AG09309 (cell line): ENCODE measurements around the gene KPNA1.

ENCODE experiments used
- DNase-seq: peaks from one replicate; pipeline ENCODE4 v3.0.0-alpha.2; 2010; ENCODE audit warnings: low read depth
- H3K4me3 ChIP-seq: 2 replicates; pipeline ENCODE4 v1.5.1; 2011; ENCODE audit warnings: mild to moderate bottlenecking, low read depth, low read length, moderate library complexity; ENCODE audit not compliant: control insufficient read depth
- TF ChIP-seq, protein P1 (sequence below): IDR thresholded peaks from 2 replicates; pipeline ENCODE4 v1.5.1; 2011; ENCODE audit warnings: mild to moderate bottlenecking, low read depth, low read length, inconsistent platforms; ENCODE audit not compliant: insufficient read depth, control insufficient read depth; ENCODE audit errors: missing control alignments

Gene KPNA1

DNA sequence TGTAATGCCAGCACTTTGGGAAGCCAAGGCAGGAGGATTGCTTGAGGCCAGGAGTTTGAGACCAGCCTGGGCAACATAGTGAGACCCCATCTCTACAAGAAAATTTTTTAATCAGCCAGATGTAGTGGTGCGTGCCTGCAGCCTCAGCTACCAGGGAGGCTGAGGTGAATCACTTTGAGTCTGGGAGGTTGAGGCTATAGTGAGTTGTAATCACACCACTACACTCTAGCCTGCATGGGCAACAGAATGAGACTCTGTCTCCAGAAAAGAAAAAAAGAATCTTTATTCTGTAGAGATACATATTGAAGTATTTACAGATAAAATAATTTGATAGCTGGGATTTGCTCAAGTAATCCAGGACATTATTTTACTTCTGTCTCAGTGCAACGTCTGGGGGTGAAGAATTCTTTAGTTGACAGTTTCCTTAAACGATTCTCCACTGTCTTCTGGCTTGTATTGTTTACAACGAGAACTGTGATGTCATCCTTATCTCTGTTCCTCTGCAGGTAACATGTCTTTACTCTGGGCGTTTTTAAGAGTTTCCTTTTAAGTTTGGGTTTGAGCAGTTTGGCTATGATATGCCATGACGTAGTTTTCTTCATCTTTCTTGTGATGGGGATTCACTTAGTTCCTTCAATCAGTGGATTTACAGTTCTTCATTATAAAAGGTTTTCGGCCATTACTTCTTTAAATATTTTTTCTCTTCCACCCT, 26.3 kb downstream of the KPNA1 start:
- TF ChIP-seq, protein P1, sequence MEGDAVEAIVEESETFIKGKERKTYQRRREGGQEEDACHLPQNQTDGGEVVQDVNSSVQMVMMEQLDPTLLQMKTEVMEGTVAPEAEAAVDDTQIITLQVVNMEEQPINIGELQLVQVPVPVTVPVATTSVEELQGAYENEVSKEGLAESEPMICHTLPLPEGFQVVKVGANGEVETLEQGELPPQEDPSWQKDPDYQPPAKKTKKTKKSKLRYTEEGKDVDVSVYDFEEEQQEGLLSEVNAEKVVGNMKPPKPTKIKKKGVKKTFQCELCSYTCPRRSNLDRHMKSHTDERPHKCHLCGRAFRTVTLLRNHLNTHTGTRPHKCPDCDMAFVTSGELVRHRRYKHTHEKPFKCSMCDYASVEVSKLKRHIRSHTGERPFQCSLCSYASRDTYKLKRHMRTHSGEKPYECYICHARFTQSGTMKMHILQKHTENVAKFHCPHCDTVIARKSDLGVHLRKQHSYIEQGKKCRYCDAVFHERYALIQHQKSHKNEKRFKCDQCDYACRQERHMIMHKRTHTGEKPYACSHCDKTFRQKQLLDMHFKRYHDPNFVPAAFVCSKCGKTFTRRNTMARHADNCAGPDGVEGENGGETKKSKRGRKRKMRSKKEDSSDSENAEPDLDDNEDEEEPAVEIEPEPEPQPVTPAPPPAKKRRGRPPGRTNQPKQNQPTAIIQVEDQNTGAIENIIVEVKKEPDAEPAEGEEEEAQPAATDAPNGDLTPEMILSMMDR = no peak
- no peak for DNase-seq
- no peak overlapping the region for H3K4me3 ChIP-seq

DNA sequence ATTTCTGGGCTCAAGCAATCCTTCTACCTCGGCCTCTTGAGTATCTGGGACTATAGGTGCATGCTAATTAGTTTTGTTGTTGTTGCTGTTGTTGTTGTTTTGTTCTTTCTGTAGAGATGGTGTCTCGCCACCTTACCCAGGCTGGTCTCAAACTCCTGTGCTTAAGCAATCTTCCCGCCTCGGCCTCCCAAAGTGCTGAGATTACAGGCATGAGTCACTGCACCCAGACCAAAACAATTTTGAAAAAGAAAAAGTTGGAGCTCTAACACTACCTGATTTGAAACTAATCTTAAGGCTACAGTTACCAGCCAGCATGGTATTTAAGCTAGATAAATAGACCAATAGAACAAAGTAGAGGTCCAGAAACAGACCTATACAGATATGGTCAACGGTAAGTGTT, 29.8 kb downstream of the KPNA1 start:
- H3K4me3 ChIP-seq = no peak overlapping the region
- peak; percentile 7 for DNase-seq
- TF ChIP-seq, protein P1 = no peak

DNA sequence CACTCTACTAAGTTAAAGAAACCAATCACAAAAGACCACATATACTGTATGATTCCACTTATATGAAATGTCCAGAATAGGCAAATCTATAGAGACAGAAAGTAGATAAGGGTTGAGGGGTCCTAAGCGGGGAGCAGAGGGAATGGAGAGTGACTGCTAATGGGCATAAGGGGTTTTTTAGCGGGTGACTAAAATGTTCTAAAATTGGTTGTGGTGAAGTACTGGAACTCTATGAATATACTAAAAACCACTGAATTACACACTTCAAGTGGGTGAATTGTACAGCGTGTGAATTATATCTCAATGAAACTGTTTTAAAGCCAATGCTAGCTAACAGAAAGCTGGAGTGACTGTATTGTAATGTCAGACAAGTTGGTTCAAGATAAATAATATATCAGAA, 33.3 kb downstream of the KPNA1 start:
- H3K4me3 ChIP-seq = no peak overlapping the region
- TF ChIP-seq, protein P1 = no peak
- DNase-seq = no peak

DNA sequence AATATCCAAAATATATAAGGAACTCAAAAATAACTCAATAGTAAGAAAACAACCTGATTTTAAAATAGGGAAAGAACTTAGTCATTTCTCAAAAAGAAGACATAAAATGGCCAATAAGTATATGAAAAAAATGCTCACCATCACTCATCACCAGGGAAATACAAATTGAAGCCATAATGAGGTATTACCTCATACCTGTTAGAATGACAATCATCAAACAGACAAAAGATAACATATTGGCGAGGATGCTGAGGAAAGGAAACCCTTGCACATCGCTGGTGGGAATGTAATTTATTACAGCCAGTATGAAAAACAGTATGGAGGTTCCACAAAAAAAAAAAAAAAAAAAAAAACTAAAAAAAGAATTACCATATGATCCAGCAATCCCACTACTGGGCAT, 38.2 kb downstream of the KPNA1 start:
- DNase-seq = no peak
- H3K4me3 ChIP-seq = no peak overlapping the region
- TF ChIP-seq, protein P1 = no peak

DNA sequence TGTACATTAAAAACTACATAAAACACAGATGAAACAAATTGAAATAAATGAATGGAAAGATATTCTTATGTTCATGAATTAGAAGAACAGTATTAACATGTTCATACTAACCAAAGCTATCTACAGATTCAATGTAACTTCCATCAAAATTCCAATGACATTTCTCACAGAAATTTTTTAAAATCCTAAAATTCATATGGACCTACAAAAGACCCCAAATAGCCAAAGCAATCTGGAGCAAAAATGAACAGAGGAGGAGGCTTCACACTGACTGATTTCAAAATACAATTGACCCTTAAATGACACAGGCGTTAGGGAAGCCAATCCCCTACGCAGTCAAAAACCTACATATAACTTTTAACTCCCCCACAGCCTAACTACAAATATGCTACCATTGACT, 39.4 kb downstream of the KPNA1 start:
- TF ChIP-seq, protein P1 = no peak
- no peak for DNase-seq
- no peak overlapping the region for H3K4me3 ChIP-seq

DNA sequence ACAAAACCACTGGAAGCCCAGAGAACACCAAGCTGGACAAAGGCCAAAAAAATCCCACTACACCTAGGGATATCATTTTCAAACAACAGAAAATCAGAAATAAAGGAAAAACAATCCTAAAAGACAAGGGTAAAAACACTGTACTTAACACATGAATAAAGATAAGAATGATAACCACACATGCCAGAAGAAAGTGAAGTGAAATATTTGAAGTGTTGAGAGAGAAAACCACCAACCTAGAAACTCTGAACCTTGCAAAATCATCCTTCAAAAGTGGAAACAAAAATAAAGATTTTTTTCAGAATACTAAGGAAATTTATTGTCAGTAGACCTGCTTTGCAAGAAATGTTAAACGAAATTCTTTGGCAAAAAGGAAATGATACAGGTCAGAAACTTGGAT, 45.1 kb downstream of the KPNA1 start:
- TF ChIP-seq, protein P1 = no peak
- no peak overlapping the region for H3K4me3 ChIP-seq
- no peak for DNase-seq
